ENCODE results near the gene PRDM11.

PRDM11 gene

GRCh38 chr11:45142241-45143055 lies 4.0 kb upstream of the PRDM11 start:
- DNase-seq, result no peak

- no peak for DNase-seq
Measured at GRCh38 chr11:45143494-45143893, 2.9 kb upstream of the PRDM11 start.

GRCh38 chr11:45144126-45145082 lies 2.0 kb upstream of the PRDM11 start:
- no peak for DNase-seq

GRCh38 chr11:45145083-45145378 lies 1.4 kb upstream of the PRDM11 start:
- no peak for DNase-seq

- peak; percentile 73 for DNase-seq
Measured at GRCh38 chr11:45145379-45146071, 914 bp upstream of the PRDM11 start.

GRCh38 chr11:45147017-45147728 lies 734 bp downstream of the PRDM11 start:
- DNase-seq, result peak; percentile 82

- DNase-seq, result no peak
Measured at GRCh38 chr11:45147891-45148675, 1.6 kb downstream of the PRDM11 start.

GRCh38 chr11:45149483-45150056 lies 3.1 kb downstream of the PRDM11 start:
- no peak for DNase-seq

GRCh38 chr11:45150301-45150700 lies 3.9 kb downstream of the PRDM11 start:
- no peak for DNase-seq

- DNase-seq, result no peak
Measured at GRCh38 chr11:45150943-45151342, 4.5 kb downstream of the PRDM11 start.

GRCh38 chr11:45151362-45151982 lies 5.0 kb downstream of the PRDM11 start:
- no peak for DNase-seq

- DNase-seq, result no peak
Measured at GRCh38 chr11:45152740-45153595, 6.5 kb downstream of the PRDM11 start.

- DNase-seq, result no peak
Measured at GRCh38 chr11:45154276-45154675, 7.8 kb downstream of the PRDM11 start.

- no peak for DNase-seq
Measured at GRCh38 chr11:45155058-45155551, 8.7 kb downstream of the PRDM11 start.

- no peak for DNase-seq
Measured at GRCh38 chr11:45155627-45156180, 9.3 kb downstream of the PRDM11 start.

GRCh38 chr11:45156201-45156600 lies 9.8 kb downstream of the PRDM11 start:
- DNase-seq, result no peak

- DNase-seq, result no peak
Measured at GRCh38 chr11:45156741-45157140, 10.3 kb downstream of the PRDM11 start.

GRCh38 chr11:45157247-45158209 lies 11.1 kb downstream of the PRDM11 start:
- DNase-seq, result no peak

Measured in NCI-H748 treated with DMSO at 0.1 percent for 48 hours (cell line).